H9 (cell line): ENCODE data around the gene DNASE1. TPM values are rescaled to one million over a fixed set of nuclear protein-coding genes. Genes with fewer than 3 reads are reported as not detected.

Experiments used
- DNase-seq: peaks from one replicate; pipeline ENCODE4 v3.0.0-alpha.2; 2017
- H2AFZ ChIP-seq: one replicate; pipeline ENCODE4 v1.6.1; 2013; ENCODE audit warnings: mild to moderate bottlenecking, low read length, control low read depth, moderate library complexity
- H2AK5ac ChIP-seq: 2 replicates; pipeline ENCODE4 v1.6.1; 2013; ENCODE audit warnings: low read length, control low read depth, mixed read lengths; ENCODE audit not compliant: insufficient read length
- H2BK120ac ChIP-seq: one replicate; pipeline ENCODE4 v1.6.1; 2013; ENCODE audit warnings: low read depth, mild to moderate bottlenecking, low read length, control low read depth, inconsistent platforms; ENCODE audit not compliant: poor library complexity, severe bottlenecking
- H2BK12ac ChIP-seq: 2 replicates; pipeline ENCODE4 v1.6.1; 2013; ENCODE audit warnings: low read length, control low read depth, mixed read lengths, low read depth; ENCODE audit not compliant: insufficient read length
- H2BK15ac ChIP-seq: 2 replicates; pipeline ENCODE4 v1.6.1; 2013; ENCODE audit warnings: low read depth, low read length, control low read depth
- H2BK20ac ChIP-seq: one replicate; pipeline ENCODE4 v1.6.1; 2013; ENCODE audit warnings: low read depth, mild to moderate bottlenecking, low read length, control low read depth, inconsistent platforms; ENCODE audit not compliant: poor library complexity, severe bottlenecking
- H2BK5ac ChIP-seq: 2 replicates; pipeline ENCODE4 v1.6.1; 2013; ENCODE audit warnings: low read length, control low read depth, mixed read lengths; ENCODE audit not compliant: insufficient read length
- H3K14ac ChIP-seq: 2 replicates; pipeline ENCODE4 v1.6.1; 2013; ENCODE audit warnings: low read length, control low read depth; ENCODE audit not compliant: insufficient read depth
- H3K18ac ChIP-seq: 2 replicates; pipeline ENCODE4 v1.6.1; 2013; ENCODE audit warnings: low read depth, mild to moderate bottlenecking, mixed read lengths, low read length, control low read depth; ENCODE audit not compliant: insufficient read length
- H3K23ac ChIP-seq: 2 replicates; pipeline ENCODE4 v1.6.1; 2013; ENCODE audit warnings: low read length, control low read depth, mixed read lengths, low read depth; ENCODE audit not compliant: insufficient read length
- H3K23me2 ChIP-seq: 2 replicates; pipeline ENCODE4 v1.6.1; 2013; ENCODE audit warnings: low read depth, mild to moderate bottlenecking, mixed read lengths, low read length, control low read depth; ENCODE audit not compliant: insufficient read length, poor library complexity, severe bottlenecking
- H3K27ac ChIP-seq: 2 replicates; pipeline ENCODE4 v1.5.1; 2013; ENCODE audit warnings: low read length, control low read depth, mixed read lengths, low read depth; ENCODE audit not compliant: insufficient read length
- H3K27me3 ChIP-seq: 2 replicates; pipeline ENCODE4 v1.6.1; 2013; ENCODE audit warnings: low read length, control low read depth, inconsistent platforms; ENCODE audit not compliant: insufficient read depth
- H3K4ac ChIP-seq: 2 replicates; pipeline ENCODE4 v1.6.1; 2013; ENCODE audit warnings: low read depth, mild to moderate bottlenecking, control low read depth, inconsistent platforms, low read length, moderate library complexity
- H3K4me1 ChIP-seq: 2 replicates; pipeline ENCODE4 v1.6.1; 2013; ENCODE audit warnings: low read length, control low read depth, inconsistent platforms; ENCODE audit not compliant: insufficient read depth
- H3K4me2 ChIP-seq: 2 replicates; pipeline ENCODE4 v1.6.1; 2013; ENCODE audit warnings: low read length, control low read depth, mixed read lengths; ENCODE audit not compliant: insufficient read length, insufficient read depth
- H3K56ac ChIP-seq: 2 replicates; pipeline ENCODE4 v1.6.1; 2013; ENCODE audit warnings: low read depth, mild to moderate bottlenecking, mixed read lengths, low read length, control low read depth; ENCODE audit not compliant: insufficient read length
- H3K79me1 ChIP-seq: 2 replicates; pipeline ENCODE4 v1.6.1; 2013; ENCODE audit warnings: low read depth, mild to moderate bottlenecking, moderate library complexity, low read length, control low read depth, inconsistent platforms; ENCODE audit not compliant: insufficient read depth, poor library complexity, severe bottlenecking
- H3K79me2 ChIP-seq: 2 replicates; pipeline ENCODE4 v1.6.1; 2013; ENCODE audit warnings: low read length, control low read depth, inconsistent platforms; ENCODE audit not compliant: insufficient read depth
- H3K9ac ChIP-seq: 2 replicates; pipeline ENCODE4 v1.6.1; 2013; ENCODE audit warnings: low read length, control low read depth, mixed read lengths; ENCODE audit not compliant: insufficient read length; ENCODE audit errors: extremely low read depth
- H3K9me3 ChIP-seq: one replicate; pipeline ENCODE4 v1.6.1; 2013; ENCODE audit warnings: low read depth, low read length, inconsistent platforms; ENCODE audit not compliant: control insufficient read depth
- H3T11ph ChIP-seq: one replicate; pipeline ENCODE4 v1.6.1; 2013; ENCODE audit warnings: mild to moderate bottlenecking, low read length, control low read depth, inconsistent platforms
- H4K20me1 ChIP-seq: one replicate; pipeline ENCODE4 v1.6.1; 2013; ENCODE audit not compliant: control insufficient read depth, insufficient read length, insufficient read depth
- H4K5ac ChIP-seq: 2 replicates; pipeline ENCODE4 v1.6.1; 2013; ENCODE audit warnings: low read depth, mild to moderate bottlenecking, mixed read lengths, low read length, control low read depth; ENCODE audit not compliant: insufficient read length
- H4K8ac ChIP-seq: replicated peaks from 2 replicates; pipeline ENCODE4 v1.6.1; 2013; ENCODE audit warnings: low read length, control low read depth, mixed read lengths, low read depth; ENCODE audit not compliant: insufficient read length
- H4K91ac ChIP-seq: 2 replicates; pipeline ENCODE4 v1.6.1; 2013; ENCODE audit warnings: low read depth, mild to moderate bottlenecking, moderate library complexity, mixed read lengths, low read length, control low read depth; ENCODE audit not compliant: insufficient read length
- H3K27ac Mint-ChIP-seq, 3 experiments: 2 replicates in 2 of 3; 3 replicates in 1 of 3; pipeline ENCODE4 v1.8.0; 2020 to 2021; ENCODE audit warnings: mixed read lengths in 3 of 3, mild to moderate bottlenecking in 1 of 3, moderate library complexity in 1 of 3
- H3K27me3 Mint-ChIP-seq: 2 replicates; pipeline ENCODE4 v1.8.0; 2021; ENCODE audit warnings: low read depth, mild to moderate bottlenecking, moderate library complexity, mixed read lengths
- H3K36me3 Mint-ChIP-seq, 3 experiments: 2 replicates in 2 of 3; 3 replicates in 1 of 3; pipeline ENCODE4 v1.8.0; 2020 to 2021; ENCODE audit warnings: low read depth in 3 of 3, mixed read lengths in 3 of 3; ENCODE audit not compliant: insufficient read depth in 1 of 3
- H3K4me1 Mint-ChIP-seq, 2 experiments: 2 replicates each; pipeline ENCODE4 v1.8.0; 2020; ENCODE audit warnings: mixed read lengths in 2 of 2
- H3K4me3 Mint-ChIP-seq, 2 experiments: 2 replicates in 1 of 2; 3 replicates in 1 of 2; pipeline ENCODE4 v1.8.0; 2020 to 2021; ENCODE audit warnings: mild to moderate bottlenecking in 2 of 2, mixed read lengths in 2 of 2, moderate library complexity in 1 of 2
- H3K9me3 Mint-ChIP-seq, 2 experiments: 2 replicates in 1 of 2; 3 replicates in 1 of 2; pipeline ENCODE4 v1.8.0; 2020; ENCODE audit warnings: mild to moderate bottlenecking in 2 of 2, mixed read lengths in 2 of 2, moderate library complexity in 1 of 2
- CTCF ChIP-seq: fragments of 200-600 bp; sonication (generic); conservative IDR thresholded peaks from 3 replicates; pipeline ENCODE4 v1.8.0; 2021; ENCODE audit warnings: antibody characterized with exemption, mild to moderate bottlenecking
- WGBS: extraction: QIAGEN DNeasy Blood & Tissue Kit; methylation state at CpG from one replicate; pipeline ENCODE4 v1.1.7; 2013; ENCODE audit warnings: missing lambda C conversion rate, low lambda C conversion rate, mixed read lengths; ENCODE audit not compliant: insufficient read length; ENCODE audit errors: extremely low coverage; 5-methylcytosine and 5-hydroxymethylcytosine counted together
- total RNA-seq: library from RNA; stranded (reverse); gene quantifications from 2 replicates; pipeline ENCODE4 v1.2.1, GENCODE V29; 2021

The DNASE1 gene
- total RNA-seq, 1 experiment from 2014 or later: 10.1 TPM

- no peak overlapping the region for H2AFZ ChIP-seq
- H3K27me3 Mint-ChIP-seq: no peaks in the 10 kb centered on the region
- no CpG with 5 or more reads among the region's 19 CpGs for WGBS
These were observed 8.8 kb upstream of the DNASE1 start for GRCh38 chr16:3645504-3646347.

More at GRCh38 chr16:3645504-3646347, 8.8 kb upstream of the DNASE1 start:
- Histone ChIP-seq H3K9me3 (no peaks in the 10 kb centered on the region), H4K8ac (no peak overlapping the region), H3K18ac (peak overlapping the region; percentile 51), H3K14ac (0 out of 2 replicates have a peak overlapping the region, but pooled peaks have one; percentile 22), H3K4ac (no peak overlapping the region; the same call in 1 of the 2 replicates), H3K27ac (no peak overlapping the region), H3K9ac (no peak overlapping the region), H3K4me2 (no peak overlapping the region), H4K20me1 (no peaks in the 10 kb centered on the region), H3K56ac (no peak overlapping the region), H2BK12ac (no peak overlapping the region), H2BK20ac (no peak overlapping the region), H4K5ac (peak overlapping the region; percentile 8), H2BK120ac (no peak overlapping the region), H2BK5ac (no peak overlapping the region), H3K23me2 (no peaks in the 10 kb centered on the region), H3K79me1 (no peaks in the 10 kb centered on the region), H3K79me2 (no peaks in the 10 kb centered on the region), H2AK5ac (no peak overlapping the region), H3K27me3 (no peaks in the 10 kb centered on the region), H3K23ac (no peak overlapping the region), H4K91ac (peak overlapping the region; percentile 24), H2BK15ac (no peak overlapping the region), H3T11ph (no peak overlapping the region), H3K4me1 (peaks cover 3% of the 10 kb centered on the region)
- TF ChIP-seq CTCF: no peak
- H3K27ac Mint-ChIP-seq: peak overlapping the region; percentile 93 to 98 (median 98)
- H3K4me3 Mint-ChIP-seq: peak overlapping the region; percentile 29 to 46
- no peaks in the 10 kb centered on the region for H3K9me3 Mint-ChIP-seq
- DNase-seq: peak; percentile 81
- peaks cover 42 to 45% of the 10 kb centered on the region in 2 experiments for H3K4me1 Mint-ChIP-seq
- no peaks in the 10 kb centered on the region; a peak in 2 of 7 replicates for H3K36me3 Mint-ChIP-seq
